K562 (cell line): Measurements from ENCODE around the gene BAMBI. TPM values are rescaled to one million over a fixed set of nuclear protein-coding genes. Genes with fewer than 3 reads are reported as not detected.

Experiments used
- ATAC-seq: fragments of 200-7000 bp; cut with Tn5 transposase; 3 replicates; pipeline ENCODE4 v1.9.1; 2020; ENCODE audit warnings: moderate library complexity
- BruUV-seq: library from RNA; stranded (reverse); fragments of 400-500 nt; replicated peaks from 2 replicates; lab custom pipeline; 2021; lab: Mats Ljungman, UMichigan
- CTCF ChIA-PET: fragments of 300-600 bp; formaldehyde crosslinking; extraction: SDS; loops from one replicate; lab custom pipeline; 2021; ENCODE audit warnings: low intra/inter-chr PET ratio; lab: Yijun Ruan, JAX
- POLR2A ChIA-PET: fragments of 300-600, 350-650 bp; sonication (Branson Sonifier 250); formaldehyde crosslinking; extraction: SDS; loops from one replicate; lab custom pipeline; 2021; ENCODE audit warnings: antibody characterized with exemption, inconsistent platforms; lab: Yijun Ruan, JAX
- DNase-seq, 4 experiments: peaks; one replicate each; pipeline versions ENCODE4 v3.0.0 to v3.0.0-alpha.2; 2011 to 2018; ENCODE audit warnings: low spot score in 3 of 4, mixed read lengths in 3 of 4; ENCODE audit errors: extremely low read depth in 1 of 4
- FAIRE-seq: peaks from 2 replicates; lab custom pipeline; 2011; peaks lifted over from hg19 to GRCh38; lab: Jason Lieb, UNC
- H2AFZ ChIP-seq: 2 replicates; pipeline ENCODE4 v1.6.0; 2011; ENCODE audit warnings: low read depth, low read length, control low read depth, inconsistent platforms
- H3K27ac ChIP-seq: fragments of 200-600 bp; 3 replicates; pipeline ENCODE4 v1.8.0; 2011; ENCODE audit warnings: low read depth, mild to moderate bottlenecking, control low read depth, inconsistent platforms, low read length, moderate library complexity, mixed read lengths; ENCODE audit errors: extremely low read depth
- H3K27me3 ChIP-seq, 2 experiments: fragments of 300-600 bp in 1 of 2; 2 replicates in 1 of 2; 3 replicates in 1 of 2; pipeline versions ENCODE4 v1.6.0 to v1.8.0; 2011; ENCODE audit warnings: inconsistent platforms in 2 of 2, low read length in 2 of 2, mild to moderate bottlenecking in 1 of 2, mixed read lengths in 1 of 2, moderate library complexity in 1 of 2; ENCODE audit not compliant: control insufficient read depth in 2 of 2, insufficient read depth in 2 of 2
- H3K36me3 ChIP-seq: fragments of 300-600 bp; 3 replicates; pipeline ENCODE4 v1.8.0; 2011; ENCODE audit warnings: mild to moderate bottlenecking, low read length, inconsistent platforms; ENCODE audit not compliant: control insufficient read depth, insufficient read depth
- H3K4me1 ChIP-seq, 2 experiments: fragments of 200-600 bp in 1 of 2; replicated peaks in 1 of 2; 2 replicates in 1 of 2; 3 replicates in 1 of 2; pipeline versions ENCODE4 v1.5.1 to v1.8.0; 2011; ENCODE audit warnings: inconsistent platforms in 2 of 2, low read length in 2 of 2, mild to moderate bottlenecking in 1 of 2, mixed read lengths in 1 of 2, moderate library complexity in 1 of 2; ENCODE audit not compliant: control insufficient read depth in 2 of 2, insufficient read depth in 2 of 2
- H3K4me2 ChIP-seq: 2 replicates; pipeline ENCODE4 v1.6.1; 2011; ENCODE audit warnings: low read length, control low read depth, inconsistent platforms, mixed read lengths; ENCODE audit not compliant: insufficient read depth
- H3K4me3 ChIP-seq: fragments of 200-600 bp; sonication (generic), shearing (Covaris generic); 2 replicates; pipeline ENCODE4 v1.5.1; 2016; ENCODE audit warnings: control low read depth, inconsistent platforms
- H3K79me2 ChIP-seq: fragments of 200-600 bp; 3 replicates; pipeline ENCODE4 v1.8.0; 2011; ENCODE audit warnings: low read length, inconsistent platforms; ENCODE audit not compliant: control insufficient read depth, insufficient read depth
- H3K9ac ChIP-seq, 2 experiments: 2 replicates each; pipeline versions ENCODE4 v1.6.0 to v1.6.1; 2011; ENCODE audit warnings: low read depth in 2 of 2, low read length in 2 of 2, control low read depth in 1 of 2, inconsistent platforms in 1 of 2, mild to moderate bottlenecking in 1 of 2, mixed read lengths in 1 of 2; ENCODE audit not compliant: insufficient read depth in 1 of 2
- H3K9me1 ChIP-seq: one replicate; pipeline ENCODE4 v1.6.0; 2011; ENCODE audit warnings: inconsistent platforms, mild to moderate bottlenecking, low read length, moderate library complexity; ENCODE audit not compliant: control insufficient read depth, insufficient read depth
- H3K9me3 ChIP-seq: replicated peaks from 2 replicates; pipeline ENCODE4 v1.5.1; 2011; ENCODE audit warnings: low read depth, low read length, inconsistent platforms; ENCODE audit not compliant: control insufficient read depth, insufficient read depth
- H4K20me1 ChIP-seq: replicated peaks from 2 replicates; pipeline ENCODE4 v1.6.1; 2011; ENCODE audit warnings: low read length, inconsistent platforms, mixed read lengths; ENCODE audit not compliant: control insufficient read depth, insufficient read depth
- ARHGAP35 ChIP-seq: fragments of 450-650 bp; IDR thresholded peaks from 2 replicates; pipeline ENCODE4 v1.6.1; 2018; ENCODE audit not compliant: partially characterized antibody
- BCL6 ChIP-seq: fragments of 250-450 bp; sonication (Bioruptor Pico); IDR thresholded peaks from 2 replicates; pipeline ENCODE4 v1.4.0; 2020
- CXXC5 ChIP-seq: fragments of 250-450 bp; sonication (Bioruptor Pico); IDR thresholded peaks from 2 replicates; pipeline ENCODE4 v1.8.0; 2022; ENCODE audit warnings: inconsistent platforms, mild to moderate bottlenecking, moderate library complexity
- DIDO1 ChIP-seq: fragments of 450-650 bp; IDR thresholded peaks from 2 replicates; pipeline ENCODE4 v1.6.1; 2016; ENCODE audit warnings: low read depth, missing biosample characterization, missing genetic modification characterization
- HMGN3 ChIP-seq: IDR thresholded peaks from 2 replicates; pipeline ENCODE4 v1.6.1; 2011; ENCODE audit warnings: borderline replicate concordance, low read depth, mild to moderate bottlenecking, mixed read lengths, low read length; ENCODE audit not compliant: insufficient read length; ENCODE audit errors: extremely low read depth
- JUND ChIP-seq, 2 experiments: IDR thresholded peaks; 2 replicates in 1 of 2; 3 replicates in 1 of 2; pipeline ENCODE4 v1.6.1; 2011; ENCODE audit warnings: borderline replicate concordance in 2 of 2, low read depth in 2 of 2, low read length in 2 of 2, improper control_type of control experiment in 1 of 2, missing biosample characterization in 1 of 2, missing genetic modification characterization in 1 of 2, missing genetic modification reagents in 1 of 2
- NONO ChIP-seq, 2 experiments: fragments of 200-400 bp in 1 of 2; fragments of 450-650 bp in 1 of 2; formaldehyde crosslinking in 1 of 2; IDR thresholded peaks; 2 replicates each; pipeline ENCODE4 v1.6.1; 2017; ENCODE audit warnings: low read depth in 2 of 2, mild to moderate bottlenecking in 2 of 2, moderate library complexity in 2 of 2, low read length in 1 of 2
- NR3C1 ChIP-seq: sonication (generic); formaldehyde crosslinking; IDR thresholded peaks from 2 replicates; pipeline ENCODE4 v1.8.1; 2022; ENCODE audit warnings: missing genetic modification reagents
- PML ChIP-seq: IDR thresholded peaks from 2 replicates; pipeline ENCODE4 v1.6.1; 2012; ENCODE audit warnings: low read length, inconsistent platforms
- SAFB ChIP-seq: fragments of 200-400 bp; formaldehyde crosslinking; IDR thresholded peaks from 2 replicates; pipeline ENCODE4 v1.6.1; 2017; ENCODE audit warnings: low read depth, low read length, borderline replicate concordance
- SMAD2 ChIP-seq: fragments of 150-350 bp; IDR thresholded peaks from 2 replicates; pipeline ENCODE4 v1.6.1; 2014; ENCODE audit warnings: low read depth, mild to moderate bottlenecking, low read length
- TAF9B ChIP-seq: fragments of 450-650 bp; IDR thresholded peaks from 2 replicates; pipeline ENCODE4 v1.6.1; 2018; ENCODE audit warnings: mild to moderate bottlenecking; ENCODE audit not compliant: partially characterized antibody
- ZNF134 ChIP-seq: fragments of 250-450 bp; sonication (Bioruptor Pico); conservative IDR thresholded peaks from 2 replicates; pipeline ENCODE4 v1.4.0; 2020
- WGBS: fragments of 100-300 bp; shearing (Covaris generic); methylation state at CpG from one replicate; pipeline ENCODE4 v1.1.6; 2016; ENCODE audit warnings: low coverage, mixed read lengths; ENCODE audit not compliant: insufficient coverage; ENCODE audit errors: missing lambda C conversion rate; 5-methylcytosine and 5-hydroxymethylcytosine counted together
- in situ Hi-C: fragments of 300-500 bp; cut with MboI; formaldehyde crosslinking; loops from 4 replicates; pipeline ENCODE4 v1.15.0; 2018; ENCODE audit warnings: inconsistent platforms, mixed read lengths
- intact Hi-C: fragments of 100-400 bp; cut with micrococcal nuclease; formaldehyde crosslinking; loops from 2 replicates; pipeline ENCODE4 v1.14.2; 2022
- polyA plus RNA-seq, 8 experiments: library from polyadenylated mRNA; depleted of rRNA in 4 of 8; stranded (reverse) in 5 of 8; unstranded in 3 of 8; fragments of >200 nt; fragmentation: Nextera tagmentation in 2 of 8; fragmentation: Illumina TruSeq in 1 of 8; extraction: Ambion mirVana in 2 of 8; extraction: Trizol in 1 of 8; gene quantifications; 2 replicates each; pipeline versions ENCODE4 v1.2.1 to v1.2.3, GENCODE V29; 2011 to 2014; ENCODE audit warnings: inconsistent platforms in 1 of 8, missing spikeins in 1 of 8
- total RNA-seq, 7 experiments: library from RNA; depleted of rRNA in 6 of 7; stranded (reverse); fragments of >200 nt in 6 of 7; fragmentation: Illumina TruSeq in 2 of 7; extraction: Trizol in 2 of 7; gene quantifications; 2 replicates each; pipeline versions ENCODE4 v1.2.1 to v1.2.3, GENCODE V29; 2011 to 2021; ENCODE audit warnings: low replicate concordance in 1 of 7
- TF ChIP-seq, protein P1 (sequence below): fragments of 450-650 bp; formaldehyde crosslinking; IDR thresholded peaks from 2 replicates; pipeline ENCODE4 v1.4.0; 2020; ENCODE audit warnings: mild to moderate bottlenecking, moderate library complexity
- TF ChIP-seq, protein P2 (sequence below), 2 experiments: IDR thresholded peaks; 2 replicates each; pipeline ENCODE4 v1.6.1; 2011; ENCODE audit warnings: borderline replicate concordance in 1 of 2, control low read depth in 1 of 2, low read depth in 1 of 2, low read length in 1 of 2, mild to moderate bottlenecking in 1 of 2, mixed read lengths in 1 of 2, moderate library complexity in 1 of 2; ENCODE audit not compliant: insufficient read depth in 1 of 2, insufficient read length in 1 of 2, poor library complexity in 1 of 2, severe bottlenecking in 1 of 2; ENCODE audit errors: extremely low read depth in 1 of 2

BAMBI gene
- total and polyA plus RNA-seq, 9 of the 15 experiments (the other 6 are each of a cell fraction or from before 2014, with no cell fraction given) = 2.0 to 21.8 (median 13.5) TPM

DNA sequence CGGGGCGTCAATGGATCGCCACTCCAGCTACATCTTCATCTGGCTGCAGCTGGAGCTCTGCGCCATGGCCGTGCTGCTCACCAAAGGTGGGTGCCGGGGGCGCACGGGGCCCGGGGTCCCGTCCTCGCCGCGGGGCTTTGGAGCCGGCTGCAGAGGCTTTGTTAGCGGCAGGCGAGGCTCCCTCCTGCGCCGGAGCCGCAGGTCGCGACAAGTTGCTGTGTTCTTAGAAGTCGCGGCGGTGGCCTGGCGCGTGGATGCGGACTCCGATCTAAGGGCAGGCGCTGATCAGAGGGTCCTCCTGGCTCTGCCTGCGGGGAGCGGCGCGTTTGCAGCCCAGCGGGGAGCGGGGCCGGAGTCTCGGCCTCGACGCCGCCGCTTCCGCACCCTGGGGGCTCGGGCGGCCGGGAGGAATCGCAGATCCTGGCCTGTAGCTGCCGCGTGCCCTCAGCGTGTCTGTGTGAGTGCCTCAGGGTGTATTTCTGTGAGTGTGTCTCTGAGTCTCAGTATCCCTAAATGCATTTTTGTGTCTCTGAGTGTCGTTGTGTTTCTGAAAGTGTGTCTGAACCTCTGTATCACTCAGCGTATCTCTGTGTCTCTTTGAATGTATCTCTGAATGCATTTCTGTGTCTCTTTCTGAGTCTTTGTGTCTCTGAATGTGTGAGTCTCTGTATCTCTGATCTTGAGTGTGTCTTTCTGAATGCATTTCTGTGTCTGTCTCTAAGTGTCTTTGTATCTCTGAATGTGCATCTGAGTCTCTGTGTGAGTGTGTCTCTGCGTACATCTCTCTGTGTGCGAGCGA is 766 bp downstream of the BAMBI start (continued):
- TF ChIP-seq BCL6 (CRISPR knock-in tag) = no peak
- peak; percentile 43 for TF ChIP-seq ARHGAP35
- no peak for TF ChIP-seq TAF9B
- TF ChIP-seq HMGN3 = peak; percentile 46
- TF ChIP-seq DIDO1 (tag) = no peak
- TF ChIP-seq, all 486 proteins: peak for 30

DNA sequence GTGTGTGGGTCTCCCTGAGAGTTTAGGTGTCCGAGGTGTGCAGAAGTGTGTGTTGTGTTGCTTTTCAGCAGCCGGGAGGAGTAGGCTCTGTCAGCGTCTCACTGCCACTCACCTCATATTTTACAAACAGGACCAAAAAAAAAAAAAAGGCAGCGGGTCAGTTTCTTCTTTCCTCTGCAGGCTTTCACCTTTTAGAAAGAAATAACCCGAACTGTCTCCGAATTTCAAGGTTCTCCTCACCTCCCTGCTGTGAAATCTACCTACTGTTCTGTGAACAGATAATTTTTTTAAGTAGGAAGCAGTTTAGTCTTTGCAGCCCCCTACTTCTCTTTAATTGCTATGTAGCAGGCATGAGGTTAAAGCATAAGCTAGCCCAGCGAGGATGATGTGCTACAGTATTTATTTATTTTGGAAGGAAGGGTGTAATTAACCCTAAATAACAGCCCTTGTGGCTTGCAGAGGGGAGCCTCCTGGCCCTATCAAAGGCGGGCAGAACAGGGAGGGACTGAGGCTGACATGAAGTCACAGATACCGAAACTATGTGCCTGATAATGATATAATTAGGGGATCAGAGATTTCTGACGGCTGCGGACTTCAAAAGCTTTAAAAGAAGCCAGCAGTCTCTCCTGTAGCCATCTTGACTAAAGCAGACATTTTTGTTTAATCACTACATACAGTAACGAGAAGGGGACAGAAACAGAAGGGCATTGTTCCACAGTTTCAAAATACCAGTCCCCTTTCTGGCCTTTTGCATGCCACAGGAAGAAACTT is 1.6 kb downstream of the BAMBI start:
- peak overlapping the region; percentile 72 to 80; a peak in 3 of 4 replicates for H3K9ac ChIP-seq
- H3K4me2 ChIP-seq = peak overlapping the region; percentile 95
- peak; percentile 72 for FAIRE-seq
- BruUV-seq = TSS peak; percentile 48
- ATAC-seq = peak; percentile 38
- H3K79me2 ChIP-seq = peaks cover 61% of the 10 kb centered on the region
- ChIA-PET CTCF (interaction anchor here (1.1 kb wide), 2 partner anchors 199 to 313 kb away, joined by 3 to 7 read pairs; no protein-coding TSS in a partner anchor), POLR2A (interaction anchor here (0.6 to 1.6 kb wide), 4 partner anchors 10 to 292 kb away, joined by 3 to 4 read pairs (median 3); no protein-coding TSS in a partner anchor)
- in situ Hi-C loops = loop anchor here (10.0 kb wide), 1 partner anchor 196 kb away; no protein-coding TSS in a partner anchor
- peak overlapping the region; percentile 75; the same call in 1 of the 2 replicates for H2AFZ ChIP-seq
- under 1% methylated on average over 11 of the region's 12 CpGs for WGBS
- peaks cover 31% of the 10 kb centered on the region for H3K36me3 ChIP-seq
- H3K9me1 ChIP-seq = no peaks in the 10 kb centered on the region
- H3K4me1 ChIP-seq = peaks cover 24 to 39% of the 10 kb centered on the region in 2 experiments
- peaks cover 39% of the 10 kb centered on the region for H4K20me1 ChIP-seq
- H3K27me3 ChIP-seq = no peaks in the 10 kb centered on the region
- peak overlapping the region; percentile 64 for H3K27ac ChIP-seq
- no peaks in the 10 kb centered on the region for H3K9me3 ChIP-seq
- peak; percentile 36 to 73 (median 45) for DNase-seq
- intact Hi-C loops = loop anchor here (2.0 to 5.0 kb wide), 2 partner anchors 56 to 128 kb away; no protein-coding TSS in a partner anchor
- H3K4me3 ChIP-seq = peak overlapping the region; percentile 78
- no peak for TF ChIP-seq NR3C1 (CRISPR knock-in tag)
- no peak for TF ChIP-seq ARHGAP35
- TF ChIP-seq PML = 0 out of 2 replicates have a peak, but pooled peaks have one; percentile 25
- TF ChIP-seq, protein P1, sequence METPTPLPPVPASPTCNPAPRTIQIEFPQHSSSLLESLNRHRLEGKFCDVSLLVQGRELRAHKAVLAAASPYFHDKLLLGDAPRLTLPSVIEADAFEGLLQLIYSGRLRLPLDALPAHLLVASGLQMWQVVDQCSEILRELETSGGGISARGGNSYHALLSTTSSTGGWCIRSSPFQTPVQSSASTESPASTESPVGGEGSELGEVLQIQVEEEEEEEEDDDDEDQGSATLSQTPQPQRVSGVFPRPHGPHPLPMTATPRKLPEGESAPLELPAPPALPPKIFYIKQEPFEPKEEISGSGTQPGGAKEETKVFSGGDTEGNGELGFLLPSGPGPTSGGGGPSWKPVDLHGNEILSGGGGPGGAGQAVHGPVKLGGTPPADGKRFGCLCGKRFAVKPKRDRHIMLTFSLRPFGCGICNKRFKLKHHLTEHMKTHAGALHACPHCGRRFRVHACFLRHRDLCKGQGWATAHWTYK (CRISPR knock-in tag) = no peak
- TF ChIP-seq ZNF134 (CRISPR knock-in tag) = no peak
- 0 out of 2 replicates have a peak, but pooled peaks have one; percentile 16 for TF ChIP-seq CXXC5 (CRISPR knock-in tag)
- TF ChIP-seq, protein P2, sequence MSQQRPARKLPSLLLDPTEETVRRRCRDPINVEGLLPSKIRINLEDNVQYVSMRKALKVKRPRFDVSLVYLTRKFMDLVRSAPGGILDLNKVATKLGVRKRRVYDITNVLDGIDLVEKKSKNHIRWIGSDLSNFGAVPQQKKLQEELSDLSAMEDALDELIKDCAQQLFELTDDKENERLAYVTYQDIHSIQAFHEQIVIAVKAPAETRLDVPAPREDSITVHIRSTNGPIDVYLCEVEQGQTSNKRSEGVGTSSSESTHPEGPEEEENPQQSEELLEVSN (IDR thresholded peaks at IDR 0.05; ENCODE audit: borderline replicate concordance in 1 of 2, extremely low read depth in 1 of 2, insufficient read depth in 1 of 2, insufficient read length in 1 of 2, low read depth in 1 of 2, low read length in 1 of 2, poor library complexity in 1 of 2, severe bottlenecking in 1 of 2) = no peak
- TF ChIP-seq SMAD2 = no peak
- TF ChIP-seq NONO (IDR thresholded peaks at IDR 0.05; ENCODE audit: low read depth in 2 of 2, low read length in 1 of 2) = no peak
- no peak for TF ChIP-seq SAFB
- TF ChIP-seq JUND (IDR thresholded peaks at IDR 0.05; ENCODE audit: borderline replicate concordance, low read depth, low read length) = 0 out of 2 replicates have a peak, but pooled peaks have one; percentile 30
- no peak for TF ChIP-seq JUND (tag; IDR thresholded peaks at IDR 0.05; ENCODE audit: borderline replicate concordance, low read depth, low read length)
